Effector CD8-positive, alpha-beta T cell (primary cell): ENCODE data around the gene KLF14.
"Not testable (repeated sequence)": the region's sequence is repeated elsewhere in the genome, so short reads cannot be mapped to it uniquely, and the experiment has no call there.

Experiments
- DNase-seq: peaks from one replicate; lab custom pipeline; 2025; lab: John Stamatoyannopoulos, UW
- total RNA-seq, 4 experiments: gene quantifications; one replicate each; lab custom pipeline; 2026; lab: John Stamatoyannopoulos, UW

The KLF14 gene
- 0 to 0.18 (median 0) reads per million in 4 experiments for total RNA-seq

DNA sequence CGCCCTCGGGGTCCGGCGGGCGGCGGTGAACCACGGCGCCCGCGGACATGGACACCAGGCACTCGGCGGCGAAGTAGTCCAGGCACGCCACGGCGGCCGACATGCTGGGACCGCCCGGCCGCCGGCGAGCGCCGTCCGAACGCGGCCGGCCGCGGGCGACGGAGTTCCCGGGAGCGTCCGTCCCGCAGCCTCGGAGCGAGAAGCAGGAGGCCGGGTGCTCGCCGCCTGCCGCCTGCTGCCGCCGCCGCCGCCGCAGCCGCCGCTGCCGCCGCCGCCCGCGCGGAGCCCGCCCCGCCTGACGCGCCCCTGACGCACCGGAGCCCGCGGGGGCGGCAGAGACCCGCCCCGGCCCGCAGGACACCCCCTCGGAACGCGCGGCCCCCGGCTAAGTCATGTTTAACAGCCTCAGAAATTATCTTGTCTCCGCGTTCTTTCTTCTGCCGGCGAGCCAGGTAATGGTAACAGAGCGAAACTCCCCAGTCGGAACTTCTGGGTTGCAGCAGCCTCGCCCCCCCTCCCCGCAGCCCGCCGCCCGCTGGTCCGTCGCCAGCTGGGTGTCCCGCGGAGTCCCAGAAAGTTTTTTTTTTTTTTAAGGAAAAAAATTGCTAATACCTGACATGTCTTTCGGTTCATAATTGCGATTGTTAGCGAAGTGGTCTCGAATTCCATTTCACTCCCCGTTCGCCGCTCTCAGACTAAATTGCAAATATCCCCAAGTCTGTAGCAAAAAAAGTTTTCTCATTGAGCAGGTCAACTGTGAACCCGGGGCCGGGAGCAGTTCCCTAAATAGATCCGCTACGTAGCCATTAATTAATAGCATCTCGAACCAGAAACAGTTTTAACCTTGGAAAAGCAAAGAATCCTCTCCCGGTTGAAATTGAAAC lies at the start of gene KLF14:
Gene KLF14 (minus strand): TSS at position 277 of the 884 bp plus-strand sequence. CDS start 174 bp downstream, at position 103.
- DNase-seq = peak; percentile 13

- no peak for DNase-seq
Observed at GRCh38 chr7:130781346-130781745, 47.3 kb upstream of the KLF14 start.

DNA sequence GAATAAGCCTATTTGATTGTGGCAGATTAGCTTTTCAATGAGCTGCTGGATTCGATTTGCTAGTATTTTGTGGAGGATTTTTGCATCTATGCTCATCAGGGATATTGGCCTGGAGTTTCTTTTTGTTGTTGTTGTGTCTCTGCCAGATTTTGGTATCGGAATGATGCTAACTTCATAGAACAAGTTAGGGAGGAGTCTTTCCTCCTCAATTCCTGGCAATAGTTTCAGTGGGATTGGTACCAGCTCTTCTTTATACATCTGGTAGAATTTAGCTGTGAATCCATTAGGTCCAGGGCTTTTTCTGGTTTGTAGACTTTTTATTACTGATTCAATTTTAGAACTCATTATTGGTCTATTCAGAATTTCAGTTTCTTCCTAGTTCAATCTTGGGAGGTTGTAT lies 43.4 kb upstream of the KLF14 start:
- no peak for DNase-seq

DNA sequence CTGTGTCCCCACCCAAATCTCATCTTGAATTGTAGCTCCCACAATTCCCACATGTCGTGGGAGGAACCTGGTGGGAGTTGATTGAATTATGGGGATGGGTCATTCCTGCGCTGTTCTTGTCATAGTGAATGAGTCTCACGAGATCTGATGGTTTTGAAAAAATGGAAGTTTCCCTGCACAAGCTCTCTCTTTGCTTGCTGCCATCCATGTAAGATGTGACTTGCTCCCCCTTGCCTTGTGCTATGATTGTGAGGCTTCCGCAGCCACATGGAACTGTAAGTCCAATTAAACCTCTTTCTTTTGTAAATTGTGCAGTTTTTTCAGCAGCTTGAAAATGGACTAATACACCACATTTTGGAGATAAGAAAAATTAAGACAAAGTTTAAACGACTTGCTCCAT lies 38.4 kb upstream of the KLF14 start:
- not testable (repeated sequence) for DNase-seq

- DNase-seq = no peak
Observed at GRCh38 chr7:130768854-130769253, 34.8 kb upstream of the KLF14 start.

- DNase-seq = not testable (repeated sequence)
Observed at GRCh38 chr7:130764569-130764968, 30.6 kb upstream of the KLF14 start.

DNA sequence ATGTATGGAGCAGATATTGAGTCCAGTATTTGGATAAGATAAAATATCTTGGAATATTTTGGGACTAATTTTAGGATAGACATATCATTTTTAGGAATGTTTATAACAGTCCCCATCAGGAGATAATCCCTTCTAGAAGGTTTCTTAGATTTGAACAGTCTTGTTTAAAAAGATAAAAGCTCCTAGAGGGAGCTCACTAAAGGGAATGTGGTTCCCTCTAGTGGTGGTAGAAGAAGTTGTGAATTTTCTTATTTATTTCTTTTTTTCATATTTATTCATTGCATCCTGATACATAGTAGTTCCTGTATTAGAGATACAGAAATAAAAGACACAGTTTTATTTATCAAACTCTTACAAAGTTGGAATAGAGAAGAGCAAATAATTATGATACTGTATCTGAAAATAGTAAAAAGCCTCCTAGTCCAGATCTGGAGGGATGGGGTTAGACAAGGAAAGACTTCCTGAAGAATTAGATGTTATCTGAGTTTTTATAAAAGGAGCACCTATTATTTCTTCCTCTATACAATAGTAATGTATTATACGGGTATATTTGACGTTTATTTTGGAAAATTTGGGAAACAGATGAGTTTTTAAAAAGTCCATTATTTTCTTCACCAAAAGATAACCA lies 24.5 kb upstream of the KLF14 start:
- no peak for DNase-seq

DNA sequence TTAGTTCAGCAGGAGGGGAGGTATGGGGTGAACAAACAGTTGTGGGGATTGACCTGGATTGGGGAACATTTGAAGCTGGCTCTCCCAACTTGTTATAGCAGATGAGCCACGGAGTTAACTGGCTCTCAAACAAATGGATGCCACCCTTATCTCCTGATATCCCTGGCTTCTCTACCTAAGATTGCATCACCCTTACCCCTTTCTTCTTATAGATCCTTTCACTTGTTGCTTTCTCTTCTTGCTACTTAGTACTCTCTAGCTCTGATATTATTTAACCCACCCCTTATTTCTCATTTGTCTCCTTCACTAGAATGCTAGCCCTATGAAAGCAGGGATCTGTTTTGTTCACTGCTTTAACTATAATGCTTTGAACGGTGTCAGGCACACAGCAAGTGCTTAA lies 22.3 kb upstream of the KLF14 start:
- DNase-seq = no peak

GRCh38 chr7:130752424-130752823 lies 18.4 kb upstream of the KLF14 start:
- no peak for DNase-seq

- no peak for DNase-seq
Observed at GRCh38 chr7:130750755-130751154, 16.7 kb upstream of the KLF14 start.

GRCh38 chr7:130748531-130749389 lies 14.8 kb upstream of the KLF14 start:
- DNase-seq = no peak

DNA sequence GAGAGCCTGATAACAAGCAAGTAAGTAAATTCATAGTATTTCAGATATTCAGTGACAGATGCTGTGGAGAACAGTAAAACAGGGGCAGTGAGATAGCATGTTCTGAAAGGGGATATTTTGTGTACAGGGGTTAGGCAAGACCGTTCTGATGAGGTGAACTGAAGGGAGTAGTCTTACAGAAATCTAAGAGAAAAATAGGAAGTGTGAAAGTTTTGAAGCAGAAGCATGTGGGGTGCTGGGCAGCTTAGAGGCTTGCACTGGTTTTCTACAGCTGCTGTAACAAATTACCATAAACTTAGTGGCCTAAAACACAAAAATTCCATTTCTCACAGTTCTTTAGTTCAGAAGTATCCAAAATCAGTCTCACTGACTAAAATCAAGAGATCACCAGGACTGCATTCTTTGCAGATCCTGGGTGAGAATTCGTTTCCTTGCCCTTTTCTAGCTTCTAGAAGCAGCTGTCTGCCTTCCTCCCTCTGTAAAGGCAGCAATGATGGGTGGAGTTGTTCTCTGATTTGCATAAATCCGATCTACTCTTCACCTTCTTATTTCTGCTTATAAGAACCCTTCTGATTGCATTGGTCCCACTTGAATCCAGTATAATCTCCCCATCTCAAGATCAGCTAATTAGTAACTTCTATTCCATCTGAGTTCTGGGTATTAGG lies 7.5 kb upstream of the KLF14 start:
- DNase-seq = no peak

DNA sequence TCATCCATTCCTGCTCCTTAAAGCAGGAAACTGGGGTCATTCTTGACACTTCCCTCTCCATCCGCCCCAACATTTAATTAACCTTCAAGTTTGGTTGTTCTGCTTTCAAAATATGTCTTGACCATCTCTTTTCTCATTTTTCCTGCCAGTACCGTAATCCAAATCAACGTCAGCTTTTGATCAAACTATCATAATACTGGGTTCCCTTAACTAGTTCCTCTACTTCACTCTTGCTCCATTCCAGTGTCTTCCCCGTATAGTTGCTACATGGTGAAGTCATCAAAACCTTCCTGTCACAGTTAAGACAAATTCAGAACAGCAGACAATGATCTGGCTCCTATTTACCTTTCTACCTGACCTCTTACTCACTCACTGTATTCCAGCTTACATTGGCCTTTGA lies 6.6 kb upstream of the KLF14 start:
- no peak for DNase-seq

DNA sequence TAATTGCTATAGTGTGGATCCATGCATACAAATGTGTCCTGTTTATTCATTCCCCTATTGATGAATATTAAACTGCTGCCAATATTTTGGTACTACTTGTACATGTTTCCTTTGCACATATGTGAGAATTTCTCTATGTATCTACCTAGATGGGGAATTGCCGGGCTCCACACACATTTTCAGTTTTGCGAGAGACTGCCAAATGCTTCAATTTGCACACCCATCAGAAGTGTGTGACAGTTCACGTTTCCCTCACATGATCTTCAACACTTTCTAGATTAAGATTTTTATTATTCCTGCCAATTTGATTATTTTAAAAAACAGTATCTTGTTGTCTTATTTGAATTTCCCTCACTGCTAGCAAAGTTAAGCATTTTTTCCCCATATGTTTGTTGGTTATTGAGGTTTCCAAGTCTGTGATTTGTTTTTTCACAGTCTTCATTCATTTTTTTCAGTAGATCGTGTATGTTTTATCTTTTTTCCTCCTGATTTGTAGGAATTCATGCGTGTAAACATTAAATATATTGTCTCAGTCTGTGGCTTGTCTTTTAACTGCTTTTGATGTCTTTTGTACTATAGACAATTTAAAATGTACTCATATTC lies 2.4 kb upstream of the KLF14 start:
- DNase-seq = no peak

DNA sequence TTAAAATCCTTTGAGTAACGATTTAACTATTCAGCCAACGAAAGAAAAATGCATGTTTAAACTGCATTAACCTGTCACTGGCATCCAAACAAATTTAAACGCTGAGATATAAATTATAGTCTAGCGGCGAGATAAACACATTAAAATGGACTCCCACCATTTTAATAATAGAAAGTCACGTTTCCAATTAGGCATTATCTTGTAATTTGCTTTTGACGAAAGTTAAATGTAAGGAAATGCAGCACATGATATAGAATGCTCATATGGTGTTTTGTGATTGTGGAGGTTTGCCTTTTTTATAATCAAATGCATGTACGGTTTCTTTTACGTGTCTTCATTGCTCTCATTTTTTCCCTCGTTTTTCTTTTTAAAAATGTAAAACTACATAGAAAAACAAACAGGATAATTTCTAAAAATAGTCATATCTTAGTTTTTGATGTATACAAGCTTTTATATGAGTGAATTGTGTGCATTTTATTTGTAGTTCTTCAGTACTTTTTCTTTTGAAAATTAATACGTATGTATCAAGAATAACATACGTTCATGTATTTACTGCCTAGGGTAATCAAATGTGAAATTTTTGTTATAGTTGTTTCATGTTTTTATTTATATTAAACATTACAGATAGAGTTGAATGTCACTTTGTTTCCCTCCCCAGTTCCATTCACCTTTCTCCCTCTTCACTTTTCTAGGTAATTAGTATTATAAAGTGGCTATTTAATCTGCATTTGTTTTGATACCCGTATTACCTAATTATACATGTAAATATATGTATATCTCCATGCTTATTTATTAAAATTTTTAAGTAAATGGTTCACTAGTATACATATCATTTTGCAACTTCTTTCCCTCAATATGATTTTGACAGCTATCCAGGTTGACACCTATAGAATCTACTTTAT lies 1.1 kb upstream of the KLF14 start:
- no peak for DNase-seq

- no peak for DNase-seq
Observed at GRCh38 chr7:130732980-130733930, 752 bp downstream of the KLF14 start.

DNA sequence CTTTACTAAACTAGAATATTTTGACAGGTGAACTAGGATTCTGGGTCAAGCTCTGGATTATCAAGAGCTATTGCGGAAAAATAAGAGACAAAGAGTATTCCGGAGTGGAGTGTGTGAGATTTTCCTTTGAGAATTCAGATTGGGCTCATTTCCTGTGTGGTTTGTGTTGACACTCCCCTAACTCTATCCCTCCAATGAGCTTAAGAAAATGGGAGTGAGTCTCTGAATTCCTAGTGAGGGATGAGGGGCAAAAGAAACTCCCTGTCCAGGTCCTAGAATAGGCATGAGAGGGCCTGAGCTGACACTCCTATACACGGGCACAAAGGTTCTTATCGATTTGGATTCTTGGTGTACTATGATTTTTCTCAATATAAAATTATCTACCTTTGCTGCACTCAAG lies 10.2 kb downstream of the KLF14 start:
- no peak for DNase-seq

- DNase-seq = no peak
Observed at GRCh38 chr7:130721486-130722277, 12.3 kb downstream of the KLF14 start.
